ENCODE results near the gene CTAGE9. TPM values are rescaled to one million over a fixed set of nuclear protein-coding genes. Genes with fewer than 3 reads are reported as not detected.

The CTAGE9 gene
- total RNA-seq, 8 experiments from 2014 or later, result 0.13 to 0.66 (median 0.14) TPM; not detected in 5

DNA sequence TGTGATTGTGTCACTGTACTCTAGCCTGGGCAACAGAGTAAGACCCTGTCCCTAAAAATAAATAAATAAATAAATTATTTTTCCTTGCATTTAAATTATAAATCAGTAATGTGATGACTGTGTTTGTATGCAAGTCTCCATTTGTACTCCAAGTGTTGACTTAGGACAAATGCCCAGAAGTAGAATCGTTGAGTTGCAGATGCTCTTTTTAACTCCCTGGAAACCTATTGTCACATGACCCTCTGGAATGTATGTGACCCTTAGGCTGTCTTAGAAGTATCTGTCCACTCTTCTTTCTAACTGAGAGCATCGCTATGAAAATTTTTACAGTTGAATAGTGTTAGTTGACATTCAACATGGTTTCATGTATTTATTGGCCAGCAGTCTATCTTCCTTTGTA is 28.4 kb downstream of the CTAGE9 start:
- in situ Hi-C loops (cut with MboI; ENCODE audit: low pct_unique_long_range_greater_than_20kb in 2 of 9, low sequenced_read_pairs in 9 of 9, unreplicated experiment in 9 of 9), result loop anchor here in 6 of 9 experiments (25.0 kb wide), 3 partner anchors 205 to 530 kb away; no protein-coding TSS in a partner anchor
- Histone ChIP-seq H3K4me1 (replicated peaks in 1 of 2) (no peaks in the 10 kb centered on the region), H3K4me3 (no peak overlapping the region), H3K27ac (no peak overlapping the region)
- peak in 4 of 8 experiments; percentile 36 to 77 (median 58) for ATAC-seq (replicated peaks in 6 of 8)
- 0 to 67% (median 46%) methylated on average over 1 to 2 of the region's 2 CpGs; no CpG with 5 or more reads in 4 of the 10 experiments for WGBS, 10 experiments

DNA sequence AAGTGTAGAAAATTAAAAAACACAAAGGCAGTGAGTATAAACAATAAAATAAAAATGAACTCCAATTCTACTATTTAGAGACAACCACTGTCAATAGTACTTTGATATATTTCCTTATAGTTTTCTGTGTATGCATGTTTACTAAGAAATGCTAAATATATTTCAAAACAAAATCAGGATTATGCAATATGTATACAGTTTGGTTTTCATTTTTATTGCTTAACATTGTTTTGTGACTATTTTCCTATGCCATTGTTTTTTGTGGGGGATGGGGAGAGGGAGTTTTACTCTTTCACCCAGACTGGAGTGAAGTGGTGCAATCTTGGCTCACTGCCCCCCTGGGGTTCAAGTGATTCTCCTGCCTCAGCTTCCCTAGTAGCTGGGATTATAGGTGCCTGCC is 29.2 kb downstream of the CTAGE9 start:
- no peaks in the 10 kb centered on the region for H3K4me1 ChIP-seq (replicated peaks in 1 of 2)
- ATAC-seq (replicated peaks in 6 of 8), result no peak
- H3K27ac ChIP-seq, result no peak overlapping the region
- in situ Hi-C loops (cut with MboI; ENCODE audit: low pct_unique_long_range_greater_than_20kb in 2 of 9, low sequenced_read_pairs in 9 of 9, unreplicated experiment in 9 of 9), result loop anchor here in 6 of 9 experiments (25.0 kb wide), 3 partner anchors 206 to 531 kb away; no protein-coding TSS in a partner anchor
- H3K4me3 ChIP-seq, result no peak overlapping the region

DNA sequence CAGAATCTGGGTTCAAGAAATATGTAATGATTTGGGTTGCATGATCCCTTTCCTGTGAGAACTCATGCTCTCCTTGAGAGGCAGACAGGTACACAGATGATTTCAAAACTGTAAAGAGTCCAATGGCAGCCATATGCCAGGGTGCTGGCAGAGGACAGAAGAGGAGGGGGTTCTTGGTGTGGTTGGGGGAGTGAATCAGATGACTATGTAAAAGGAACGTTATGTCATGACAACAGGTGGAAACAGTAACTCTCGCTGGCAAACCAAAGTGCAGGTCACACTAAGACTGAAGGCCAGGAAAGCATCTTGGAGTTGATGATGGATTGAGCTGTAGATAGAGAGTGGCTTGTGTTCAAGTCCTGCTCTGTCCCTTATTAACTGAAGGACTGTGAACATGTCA is 29.9 kb downstream of the CTAGE9 start:
- no peak for ATAC-seq (replicated peaks in 6 of 8)
- 20 to 100% (median 94%) methylated on average over 1 to 2 of the region's 2 CpGs; no CpG with 5 or more reads in 1 of the 10 experiments for WGBS, 10 experiments
- Histone ChIP-seq H3K4me1 (replicated peaks in 1 of 2) (no peaks in the 10 kb centered on the region), H3K27ac (no peak overlapping the region), H3K4me3 (no peak overlapping the region)
- in situ Hi-C loops (cut with MboI; ENCODE audit: low pct_unique_long_range_greater_than_20kb in 2 of 9, low sequenced_read_pairs in 9 of 9, unreplicated experiment in 9 of 9), result loop anchor here in 6 of 9 experiments (25.0 kb wide), 3 partner anchors 206 to 531 kb away; no protein-coding TSS in a partner anchor

DNA sequence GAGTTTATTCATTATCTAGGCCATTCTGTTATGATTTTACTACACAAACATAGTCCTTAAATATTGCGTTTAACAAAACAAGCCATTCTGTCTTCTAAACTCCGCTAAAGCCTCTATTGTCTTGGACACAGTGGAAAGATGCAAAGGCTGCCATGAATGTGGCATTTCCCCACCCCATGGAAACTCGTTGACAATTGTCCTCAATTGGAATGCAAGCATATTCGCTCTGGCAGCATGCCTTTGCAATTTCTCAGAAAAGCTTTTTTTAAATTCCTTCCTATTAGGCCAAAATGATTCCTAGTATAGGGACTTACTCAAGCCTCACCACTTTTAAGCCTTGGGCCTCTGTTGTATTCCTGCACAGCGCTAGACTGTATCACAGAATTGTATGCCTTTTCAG is 32.4 kb downstream of the CTAGE9 start:
- in situ Hi-C loops (cut with MboI; ENCODE audit: low pct_unique_long_range_greater_than_20kb in 2 of 9, low sequenced_read_pairs in 9 of 9, unreplicated experiment in 9 of 9), result loop anchor here in 6 of 9 experiments (25.0 kb wide), 3 partner anchors 209 to 534 kb away; no protein-coding TSS in a partner anchor
- WGBS, 10 experiments, result 20 to 66% (median 42%) methylated on average over 1 to 5 of the region's 5 CpGs
- Histone ChIP-seq H3K27ac (no peak overlapping the region), H3K4me3 (no peak overlapping the region), H3K4me1 (replicated peaks in 1 of 2) (no peaks in the 10 kb centered on the region)
- ATAC-seq (replicated peaks in 6 of 8), result peak in 6 of 8 experiments; percentile 16 to 82 (median 72)

DNA sequence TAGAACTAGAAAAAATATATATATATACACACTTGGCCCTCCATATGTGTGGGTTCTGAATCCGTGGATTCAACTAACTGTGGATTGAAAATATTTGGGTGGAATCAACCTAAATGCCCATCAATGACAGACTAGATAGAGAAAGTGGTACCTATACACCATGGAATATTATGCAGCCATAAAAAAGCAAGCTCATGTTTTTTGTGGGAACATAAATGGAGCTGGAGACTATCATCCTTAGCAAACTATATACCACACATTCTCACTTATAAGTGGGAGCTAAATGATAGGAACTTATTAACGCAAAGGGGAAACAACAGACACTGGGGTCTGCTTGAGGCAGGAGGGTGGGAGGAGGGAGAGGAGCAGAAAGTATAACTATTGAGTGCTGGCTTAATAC is 37.6 kb downstream of the CTAGE9 start:
- in situ Hi-C loops (cut with MboI; ENCODE audit: low pct_unique_long_range_greater_than_20kb in 2 of 9, low sequenced_read_pairs in 9 of 9, unreplicated experiment in 9 of 9), result no loop called here
- WGBS, 10 experiments, result 83 to 100% (median 96%) methylated on average over 1 to 2 of the region's 2 CpGs; no CpG with 5 or more reads in 2 of the 10 experiments

DNA sequence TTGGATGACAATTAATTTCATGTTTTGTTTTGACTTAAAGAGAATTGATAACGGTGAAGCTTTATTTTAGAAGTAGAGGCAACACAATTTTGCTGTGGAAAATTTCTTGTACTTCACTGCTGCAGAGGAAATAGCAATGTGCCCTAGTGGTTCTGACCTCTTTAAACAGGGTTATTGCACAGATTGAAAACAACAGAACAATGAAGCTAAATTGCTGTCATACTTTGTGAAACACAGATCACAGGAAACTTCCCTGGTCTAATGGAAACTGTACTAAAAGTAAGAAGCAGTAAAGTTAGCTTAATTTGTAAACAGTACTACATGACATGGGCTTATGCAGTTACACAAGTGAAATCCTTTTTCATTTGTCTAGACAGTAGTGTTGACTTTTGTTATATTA is 40.9 kb downstream of the CTAGE9 start:
- no peak for ATAC-seq (replicated peaks in 6 of 8)
- WGBS, 10 experiments, result 0 to 100% (median 80%) methylated on average over 1 of the region's 1 CpG; no CpG with 5 or more reads in 1 of the 10 experiments
- Histone ChIP-seq H3K4me3 (no peak overlapping the region), H3K4me1 (replicated peaks in 1 of 2) (peaks cover 0 to 8% of the 10 kb centered on the region in 2 donors), H3K27ac (no peak overlapping the region)
- in situ Hi-C loops (cut with MboI; ENCODE audit: low pct_unique_long_range_greater_than_20kb in 2 of 9, low sequenced_read_pairs in 9 of 9, unreplicated experiment in 9 of 9), result no loop called here

More for the DNA sequence above, 37.6 kb downstream of the CTAGE9 start:
- no peak overlapping the region for H3K27ac ChIP-seq
- no peak for ATAC-seq (replicated peaks in 6 of 8)
- H3K4me1 ChIP-seq (replicated peaks in 1 of 2), result no peaks in the 10 kb centered on the region
- H3K4me3 ChIP-seq, result no peak overlapping the region

DNA sequence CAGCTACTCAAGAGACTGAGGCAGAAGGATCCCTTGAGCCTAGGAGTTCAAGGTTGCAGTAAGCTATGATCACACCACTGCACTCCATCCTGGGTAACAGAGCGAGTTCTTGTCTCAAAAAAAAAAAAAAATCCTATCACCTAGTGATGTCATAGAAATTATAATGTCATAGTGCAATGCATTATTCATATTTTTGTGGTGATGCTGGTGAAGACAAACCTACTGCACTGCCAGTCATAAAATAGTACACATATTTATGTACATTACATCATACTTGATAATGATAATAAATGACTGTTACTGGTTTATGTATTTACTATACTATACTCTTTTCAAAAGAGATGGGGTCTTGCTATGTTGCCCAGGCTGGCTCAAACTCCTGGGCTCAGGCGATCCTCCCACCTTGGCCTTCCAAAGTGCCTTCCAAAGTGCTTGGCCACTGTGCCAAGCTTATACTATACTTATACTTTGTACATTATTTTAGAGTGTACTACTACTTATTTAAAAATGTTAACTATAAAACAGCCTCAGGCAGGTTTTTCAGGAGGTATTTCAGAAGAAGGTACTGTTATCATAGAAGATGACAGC is 47.1 kb downstream of the CTAGE9 start:
- WGBS, 10 experiments, result 68 to 92% (median 82%) methylated on average over 1 to 2 of the region's 2 CpGs; no CpG with 5 or more reads in 2 of the 10 experiments
- H3K4me3 ChIP-seq, result no peak overlapping the region
- peaks cover 0 to 8% of the 10 kb centered on the region in 2 donors for H3K4me1 ChIP-seq (replicated peaks in 1 of 2)
- in situ Hi-C loops (cut with MboI; ENCODE audit: low pct_unique_long_range_greater_than_20kb in 2 of 9, low sequenced_read_pairs in 9 of 9, unreplicated experiment in 9 of 9), result no loop called here
- ATAC-seq (replicated peaks in 6 of 8), result no peak
- H3K27ac ChIP-seq, result no peak overlapping the region

DNA sequence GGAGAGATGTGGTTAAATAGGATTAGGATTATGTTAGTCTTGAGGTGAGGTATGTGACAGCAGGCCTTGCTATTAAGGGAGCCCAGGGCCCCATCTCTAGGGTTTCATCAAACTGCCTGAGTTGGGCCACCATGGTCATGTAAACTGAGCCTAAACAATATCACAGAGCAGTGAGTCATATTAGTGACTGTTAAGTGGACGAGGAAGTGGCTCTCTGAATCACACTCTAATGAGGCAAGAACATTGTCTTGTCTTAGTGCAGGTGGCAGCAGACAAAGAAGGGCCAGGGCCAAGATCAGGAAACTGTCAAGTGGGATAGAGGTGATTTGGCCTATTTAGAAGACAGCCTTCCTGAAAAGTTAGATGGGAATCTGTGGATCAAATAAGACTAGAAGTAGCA is 50.6 kb downstream of the CTAGE9 start:
- H3K4me1 ChIP-seq (replicated peaks in 1 of 2), result no peaks in the 10 kb centered on the region
- peak in 1 of 8 experiments; percentile 45 for ATAC-seq (replicated peaks in 6 of 8)
- in situ Hi-C loops (cut with MboI; ENCODE audit: low pct_unique_long_range_greater_than_20kb in 2 of 9, low sequenced_read_pairs in 9 of 9, unreplicated experiment in 9 of 9), result no loop called here
- no peak overlapping the region for H3K4me3 ChIP-seq
- 14 to 63% (median 29%) methylated on average over 1 of the region's 1 CpG; no CpG with 5 or more reads in 4 of the 10 experiments for WGBS, 10 experiments
- no peak overlapping the region for H3K27ac ChIP-seq

Other genes starting within 250 kb of the CTAGE9 start
- gene ARG1, start 137.8 kb downstream of the CTAGE9 start, total RNA-seq, result 1 to 10 TPM in 3 of 8 experiments, under 1 TPM in 4, not detected in 1; 0.45 to 1.5 (median 0.90) TPM
- gene MED23, start 82.8 kb downstream of the CTAGE9 start, total RNA-seq, result 10 to 100 TPM; 22.7 to 38.4 (median 26.9) TPM
- under 1 TPM in 5 of 8 experiments, not detected in 3; 0.14 to 0.78 (median 0.27) TPM for gene ENPP3, start 73.7 kb downstream of the CTAGE9 start, total RNA-seq
- under 1 TPM in 4 of 8 experiments, not detected in 4; 0.13 to 0.38 (median 0.17) TPM for gene OR2A4, start 9.6 kb downstream of the CTAGE9 start, total RNA-seq
- gene ENPP1, start 97.0 kb upstream of the CTAGE9 start, total RNA-seq, result 10 to 100 TPM in 2 of 8 experiments, 1 to 10 TPM in 6; 1.0 to 40.2 (median 2.5) TPM
- 100 to 1,000 TPM in 1 of 8 experiments, 10 to 100 TPM in 2, 1 to 10 TPM in 4, under 1 TPM in 1; 0.56 to 293 (median 3.0) TPM for gene CCN2, start 240.4 kb upstream of the CTAGE9 start, total RNA-seq

Data from motor neuron (in vitro differentiated cells).